Endothelial cell of umbilical vein (primary cell): ENCODE measurements around the gene APP. TPM values are rescaled to one million over a fixed set of nuclear protein-coding genes. Genes with fewer than 3 reads are reported as not detected.

ENCODE experiments used
- BruUV-seq: library from RNA; stranded (reverse); fragments of 400-500 nt; replicated peaks from 2 replicates; lab custom pipeline; 2021; lab: Mats Ljungman, UMichigan
- CTCF ChIA-PET: fragments of 300-600, 350-600 bp; sonication (Branson Sonifier 250); formaldehyde crosslinking; loops from one replicate; lab custom pipeline; 2021; ENCODE audit warnings: antibody characterized with exemption, inconsistent platforms; lab: Charles Lee
- POLR2A ChIA-PET: fragments of 300-600, 350-600 bp; sonication (Branson Sonifier 250); formaldehyde crosslinking; loops from one replicate; lab custom pipeline; 2021; ENCODE audit warnings: antibody characterized with exemption, inconsistent platforms; lab: Charles Lee
- DNase-seq: peaks from one replicate; pipeline ENCODE4 v3.0.0-alpha.2; 2011; ENCODE audit warnings: low read depth, low spot score
- FAIRE-seq: peaks from 2 replicates; lab custom pipeline; 2011; peaks lifted over from hg19 to GRCh38; lab: Jason Lieb, UNC
- H2AFZ ChIP-seq: 2 replicates; pipeline ENCODE4 v1.6.0; 2012; ENCODE audit warnings: low read depth, low read length, control low read depth, inconsistent platforms
- H3K27ac ChIP-seq: 2 replicates; pipeline ENCODE4 v1.5.1; 2011; ENCODE audit warnings: low read depth, mild to moderate bottlenecking, control low read depth, low read length, moderate library complexity; ENCODE audit not compliant: insufficient read depth
- H3K27me3 ChIP-seq, 2 experiments: 2 replicates each; pipeline versions ENCODE4 v1.6.0 to v1.6.1; 2011; ENCODE audit warnings: low read length in 2 of 2, mixed read lengths in 1 of 2; ENCODE audit not compliant: control insufficient read depth in 2 of 2, insufficient read depth in 2 of 2
- H3K36me3 ChIP-seq, 2 experiments: 2 replicates in 1 of 2; 3 replicates in 1 of 2; pipeline ENCODE4 v1.5.1; 2011; ENCODE audit warnings: low read length in 2 of 2, mild to moderate bottlenecking in 1 of 2, moderate library complexity in 1 of 2; ENCODE audit not compliant: control insufficient read depth in 2 of 2, insufficient read depth in 2 of 2; ENCODE audit errors: extremely low read depth in 1 of 2
- H3K4me1 ChIP-seq: 3 replicates; pipeline ENCODE4 v1.5.1; 2011; ENCODE audit warnings: mild to moderate bottlenecking, low read length; ENCODE audit not compliant: control insufficient read depth, insufficient read depth; ENCODE audit errors: extremely low read depth
- H3K4me2 ChIP-seq: 2 replicates; pipeline ENCODE4 v1.6.1; 2011; ENCODE audit warnings: low read length, control low read depth, mixed read lengths; ENCODE audit not compliant: insufficient read depth
- H3K4me3 ChIP-seq, 3 experiments: fragments of 200-600 bp in 1 of 3; sonication (generic), shearing (Covaris generic) in 1 of 3; replicated peaks in 1 of 3; 2 replicates each; pipeline ENCODE4 v1.5.1; 2011 to 2016; ENCODE audit warnings: control low read depth in 3 of 3, low read length in 3 of 3, mild to moderate bottlenecking in 2 of 3, inconsistent platforms in 1 of 3, low read depth in 1 of 3, moderate library complexity in 1 of 3; ENCODE audit not compliant: insufficient read depth in 1 of 3
- H3K79me2 ChIP-seq: 2 replicates; pipeline ENCODE4 v1.6.0; 2012; ENCODE audit warnings: low read length, inconsistent platforms; ENCODE audit not compliant: control insufficient read depth, insufficient read depth
- H3K9ac ChIP-seq: replicated peaks from 2 replicates; pipeline ENCODE3; 2011; ENCODE audit warnings: low read length, control low read depth; ENCODE audit not compliant: insufficient read depth; ENCODE audit errors: extremely low read depth
- H3K9me1 ChIP-seq: replicated peaks from 3 replicates; pipeline ENCODE4 v1.6.0; 2011; ENCODE audit warnings: mild to moderate bottlenecking, low read length; ENCODE audit not compliant: control insufficient read depth, insufficient read depth; ENCODE audit errors: extremely low read depth
- H3K9me3 ChIP-seq: replicated peaks from 2 replicates; pipeline ENCODE4 v1.5.1; 2012; ENCODE audit warnings: low read length, inconsistent platforms; ENCODE audit not compliant: control insufficient read depth, insufficient read depth
- H4K20me1 ChIP-seq: replicated peaks from 2 replicates; pipeline ENCODE3; 2011; ENCODE audit warnings: mild to moderate bottlenecking, low read length; ENCODE audit not compliant: control insufficient read depth, insufficient read depth; ENCODE audit errors: extremely low read depth
- CTCF ChIP-seq, 2 donors: IDR thresholded peaks; 1 replicate in 1 of 2; 2 replicates in 1 of 2; pipeline ENCODE4 v1.5.1; 2011; ENCODE audit warnings: low read length in 2 of 2, mild to moderate bottlenecking in 2 of 2, moderate library complexity in 2 of 2, control low read depth in 1 of 2, inconsistent platforms in 1 of 2, low read depth in 1 of 2; ENCODE audit not compliant: insufficient read depth in 1 of 2; ENCODE audit errors: extremely low read depth in 1 of 2
- EZH2 ChIP-seq: IDR thresholded peaks from 2 replicates; pipeline ENCODE4 v1.6.1; 2012; ENCODE audit warnings: borderline replicate concordance, low read depth, mild to moderate bottlenecking, moderate library complexity, low read length, inconsistent platforms; ENCODE audit not compliant: severe bottlenecking
- FOS ChIP-seq: IDR thresholded peaks from 2 replicates; pipeline ENCODE4 v1.6.1; 2011; ENCODE audit warnings: mild to moderate bottlenecking, low read length, moderate library complexity, borderline replicate concordance; ENCODE audit not compliant: insufficient read depth
- GATA2 ChIP-seq: IDR thresholded peaks from 2 replicates; pipeline ENCODE4 v1.7.0; 2011; ENCODE audit warnings: low read depth, mild to moderate bottlenecking, moderate library complexity, mixed read lengths, low read length; ENCODE audit not compliant: insufficient read length, insufficient read depth
- JUN ChIP-seq: IDR thresholded peaks from 2 replicates; pipeline ENCODE4 v1.6.1; 2011; ENCODE audit warnings: borderline replicate concordance, low read depth; ENCODE audit not compliant: insufficient read length, insufficient read depth
- MAX ChIP-seq: IDR thresholded peaks from 2 replicates; pipeline ENCODE4 v1.6.1; 2011; ENCODE audit not compliant: insufficient read depth, insufficient read length
- MYC ChIP-seq: IDR thresholded peaks from one replicate; pipeline ENCODE4 v1.6.1; 2011; ENCODE audit warnings: mild to moderate bottlenecking, low read depth, low read length
- POLR2A ChIP-seq: IDR thresholded peaks from 2 replicates; pipeline ENCODE4 v1.6.1; 2012; ENCODE audit warnings: low read depth, mild to moderate bottlenecking, control low read depth, low read length
- POLR2AphosphoS5 ChIP-seq: IDR thresholded peaks from 2 replicates; pipeline ENCODE4 v1.6.1; 2012; ENCODE audit warnings: low read depth, mild to moderate bottlenecking, control low read depth, low read length, moderate library complexity; ENCODE audit not compliant: insufficient read depth
- dilution Hi-C: fragments of 300-500 bp; cut with MboI; formaldehyde crosslinking; loops from one replicate; pipeline ENCODE4 v1.15.0; 2019; ENCODE audit warnings: low sequenced_read_pairs; ENCODE audit not compliant: extremely low pct_ligation_motif_present
- intact Hi-C: fragments of 100-400 bp; cut with micrococcal nuclease; formaldehyde crosslinking; loops from one replicate; pipeline ENCODE4 v1.10.0; 2022
- polyA plus RNA-seq, 4 experiments: library from polyadenylated mRNA; depleted of rRNA in 3 of 4; stranded (reverse) in 3 of 4; unstranded in 1 of 4; fragments of >200 nt; gene quantifications; 2 replicates each; pipeline versions ENCODE4 v1.2.1 to v1.2.3, GENCODE V29; 2011 to 2012; ENCODE audit warnings: missing spikeins in 1 of 4
- total RNA-seq: library from RNA; stranded (reverse); gene quantifications from 2 replicates; pipeline ENCODE4 v1.2.3, GENCODE V29; 2021

Gene APP
- total and polyA plus RNA-seq, 2 donors (not counting 3 experiments of a cell fraction or from before 2014, with no cell fraction given), result 914 to 928 TPM

- Histone ChIP-seq H2AFZ (no peak overlapping the region), H3K36me3 (peaks cover 0 to 4% of the 10 kb centered on the region in 2 experiments), H3K4me1 (peaks cover 22% of the 10 kb centered on the region), H4K20me1 (peaks cover 15% of the 10 kb centered on the region), H3K4me3 (no peak overlapping the region), H3K27me3 (no peaks in the 10 kb centered on the region), H3K9me3 (no peaks in the 10 kb centered on the region), H3K79me2 (peaks cover 94% of the 10 kb centered on the region), H3K9me1 (no peaks in the 10 kb centered on the region), H3K9ac (no peak overlapping the region), H3K4me2 (peak overlapping the region; percentile 65), H3K27ac (no peak overlapping the region)
- POLR2A ChIA-PET, result no interaction called here
- no peak for DNase-seq
- BruUV-seq, result no TSS peak
- TF ChIP-seq CTCF (IDR thresholded peaks at IDR 0.05; ENCODE audit: extremely low read depth in 1 of 2, insufficient read depth in 1 of 2, low read depth in 1 of 2, low read length in 2 of 2), result no peak
- no peak for TF ChIP-seq EZH2
- TF ChIP-seq POLR2AphosphoS5, result no peak
- CTCF ChIA-PET, result interaction anchor here (1.8 kb wide), 1 partner anchor 12 kb away, joined by 4 read pairs; no protein-coding TSS in a partner anchor
- dilution Hi-C loops, result no loop called here
- FAIRE-seq, result no peak
- intact Hi-C loops, result loop anchor here (5.0 kb wide), 1 partner anchor 76 kb away; no protein-coding TSS in a partner anchor
Observed at GRCh38 chr21:26091480-26092018, 79.0 kb downstream of the APP start.

GRCh38 chr21:26089730-26090129 is 80.8 kb downstream of the APP start:
- no TSS peak for BruUV-seq
- no peak overlapping the region for H3K9ac ChIP-seq
- H3K4me3 ChIP-seq, result no peak overlapping the region
- peaks cover 22% of the 10 kb centered on the region for H3K4me1 ChIP-seq
- DNase-seq, result no peak
- ChIA-PET POLR2A (no interaction called here), CTCF (interaction anchor here (0.9 kb wide), 1 partner anchor 37 kb away, joined by 4 read pairs; no protein-coding TSS in a partner anchor)
- dilution Hi-C loops, result no loop called here
- no peaks in the 10 kb centered on the region for H3K9me3 ChIP-seq
- no peak overlapping the region for H2AFZ ChIP-seq
- TF ChIP-seq POLR2AphosphoS5, result no peak
- no peak for TF ChIP-seq FOS
- TF ChIP-seq CTCF (IDR thresholded peaks at IDR 0.05; ENCODE audit: extremely low read depth in 1 of 2, insufficient read depth in 1 of 2, low read depth in 1 of 2, low read length in 2 of 2), result no peak
- TF ChIP-seq POLR2A, result no peak
- no peak for TF ChIP-seq EZH2
- TF ChIP-seq GATA2, result no peak
- TF ChIP-seq JUN, result no peak
- TF ChIP-seq MAX, result no peak
- no peak for TF ChIP-seq MYC
- H3K27me3 ChIP-seq, result no peaks in the 10 kb centered on the region
- intact Hi-C loops, result loop anchor here (5.0 kb wide), 1 partner anchor 78 kb away; no protein-coding TSS in a partner anchor
- peaks cover 0 to 2% of the 10 kb centered on the region in 2 experiments for H3K36me3 ChIP-seq
- no peaks in the 10 kb centered on the region for H3K9me1 ChIP-seq
- H4K20me1 ChIP-seq, result peaks cover 14% of the 10 kb centered on the region
- no peak overlapping the region for H3K27ac ChIP-seq
- H3K79me2 ChIP-seq, result peaks cover 95% of the 10 kb centered on the region
- H3K4me2 ChIP-seq, result no peak overlapping the region
- FAIRE-seq, result no peak
